GM18511 (cell line): ENCODE measurements around the gene FAM181B.

Experiments
- ATAC-seq: cut with Tn5 transposase; IDR thresholded peaks from one replicate; pipeline ENCODE4 v1.9.1; 2021; ENCODE audit warnings: mild to moderate bottlenecking, moderate library complexity; ENCODE audit not compliant: unreplicated experiment

FAM181B gene

DNA sequence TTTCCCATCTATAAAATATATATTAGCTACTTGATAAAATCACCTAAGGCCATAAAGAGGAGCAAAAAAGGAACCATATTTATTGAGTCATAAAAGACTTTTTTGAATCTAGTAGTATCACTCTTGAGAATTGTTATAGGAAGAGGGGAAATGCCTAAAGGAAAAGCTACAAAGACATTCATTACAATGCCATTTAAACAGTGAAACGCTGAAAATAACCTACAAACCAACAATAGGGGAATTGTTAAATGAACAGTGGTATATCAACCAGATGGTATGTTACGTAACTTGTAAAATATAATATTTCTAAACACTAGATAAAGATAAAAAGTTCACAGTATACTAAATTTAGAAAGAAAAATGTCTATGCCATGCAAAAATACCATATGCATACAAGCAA lies 47.5 kb downstream of the FAM181B start:
- ATAC-seq, result no peak

DNA sequence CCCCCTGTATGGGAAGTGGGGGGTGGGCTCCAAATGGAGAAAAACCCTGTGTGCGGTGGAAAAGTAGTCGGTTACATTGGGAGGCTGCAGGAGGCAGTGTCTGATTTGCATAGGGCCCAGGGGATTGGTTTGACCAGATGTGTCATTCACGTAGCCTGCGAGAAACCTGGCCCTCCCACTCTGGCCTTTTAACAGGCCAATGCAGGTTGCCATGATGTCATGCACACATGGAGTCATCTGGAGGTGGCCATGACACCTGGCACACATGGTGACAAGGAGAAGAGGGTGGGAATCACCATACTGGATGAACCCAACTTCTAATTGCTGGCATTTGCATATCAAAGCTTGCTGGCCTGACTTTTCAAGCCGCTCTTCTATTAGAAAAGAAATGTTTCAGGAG lies 50.6 kb downstream of the FAM181B start:
- no peak for ATAC-seq

DNA sequence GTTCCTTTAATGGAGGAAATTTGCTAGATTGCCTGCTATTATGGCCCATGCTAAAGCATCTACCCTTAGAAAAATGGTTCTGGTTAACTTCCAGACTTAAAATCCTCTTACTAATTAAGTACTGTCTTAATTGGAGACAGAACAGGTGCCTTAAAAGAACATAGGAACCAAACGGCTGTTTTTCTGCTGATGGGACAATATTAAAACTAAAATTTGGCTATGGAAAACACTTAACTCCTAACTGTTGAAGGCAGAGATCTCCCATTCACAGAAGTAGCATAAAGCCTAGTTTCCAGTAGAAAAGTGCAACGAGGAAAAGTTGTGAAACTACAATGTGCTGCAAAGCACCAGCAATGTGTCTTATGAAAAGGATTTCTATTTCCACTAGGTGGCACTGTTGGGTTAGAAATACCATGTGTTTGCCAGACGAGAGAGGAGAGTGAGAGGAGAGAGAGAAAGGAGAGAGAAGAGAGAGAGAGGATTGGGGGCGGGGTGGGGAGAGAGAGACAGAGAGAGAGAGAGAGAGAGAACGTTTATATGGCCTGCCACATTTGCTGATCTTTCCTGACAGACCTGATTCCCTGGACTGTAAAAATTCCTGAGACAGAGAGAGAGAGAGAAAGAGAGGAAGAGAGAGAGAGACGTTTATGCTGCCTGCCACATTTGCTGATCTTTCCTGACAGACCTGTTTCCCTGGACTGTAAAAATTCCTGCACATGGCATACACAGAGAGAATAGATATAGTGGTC lies 51.5 kb downstream of the FAM181B start:
- ATAC-seq, result peak; percentile 92

DNA sequence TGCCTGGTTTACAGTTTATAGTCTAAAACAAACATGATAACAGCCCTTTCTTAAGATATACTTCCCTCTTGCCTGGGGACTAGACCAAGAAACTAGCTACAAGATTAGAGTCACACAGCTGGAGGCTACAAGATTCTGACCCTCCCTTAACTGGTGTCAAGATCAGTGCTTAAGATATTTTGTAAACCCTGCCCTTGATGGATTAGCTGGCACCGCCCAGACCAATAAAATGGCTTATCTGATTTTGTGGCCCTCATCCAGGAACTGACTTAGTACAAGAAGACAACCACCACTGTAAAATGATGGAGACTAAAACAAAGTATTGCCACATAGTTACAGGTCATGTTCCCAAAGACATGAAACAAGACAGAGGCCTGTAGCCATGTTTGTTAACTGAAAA lies 53.4 kb downstream of the FAM181B start:
- no peak for ATAC-seq
